A673 (cell line): ENCODE results near the gene WDR3.

Experiments used
- EZH2 ChIP-seq: fragments of 200-600 bp; sonication (generic); IDR thresholded peaks from 2 replicates; pipeline ENCODE4 v1.6.1; 2017; ENCODE audit warnings: borderline replicate concordance, low read depth, mild to moderate bottlenecking, mixed read lengths, antibody characterized with exemption, low read length; ENCODE audit not compliant: poor library complexity, severe bottlenecking
- TF ChIP-seq, protein P1 (sequence below): fragments of 300-800, 200-600 bp; sonication (generic); conservative IDR thresholded peaks from 2 replicates; pipeline ENCODE4 v1.5.1; 2017; ENCODE audit warnings: low read depth, mild to moderate bottlenecking, antibody characterized with exemption, low read length, moderate library complexity, mixed read lengths

DNA sequence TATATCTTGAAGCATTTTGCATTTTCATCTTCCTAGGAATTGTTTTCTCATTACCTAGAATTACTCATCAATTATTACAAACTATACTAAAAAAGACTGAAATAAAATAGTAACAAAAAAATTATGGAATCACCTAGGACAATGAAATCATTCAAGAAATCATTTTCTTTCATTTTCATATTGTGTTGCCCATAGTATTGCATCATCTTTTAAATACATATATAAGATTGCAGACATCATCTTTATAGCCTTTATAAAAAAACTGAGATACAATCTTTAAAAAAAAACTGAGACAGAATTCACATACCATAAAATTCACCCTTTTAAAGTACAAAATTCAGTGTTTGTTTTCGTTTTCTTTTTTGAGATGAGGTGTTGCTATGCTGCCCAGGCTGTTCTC, 29.7 kb upstream of the WDR3 start:
- TF ChIP-seq, protein P1, sequence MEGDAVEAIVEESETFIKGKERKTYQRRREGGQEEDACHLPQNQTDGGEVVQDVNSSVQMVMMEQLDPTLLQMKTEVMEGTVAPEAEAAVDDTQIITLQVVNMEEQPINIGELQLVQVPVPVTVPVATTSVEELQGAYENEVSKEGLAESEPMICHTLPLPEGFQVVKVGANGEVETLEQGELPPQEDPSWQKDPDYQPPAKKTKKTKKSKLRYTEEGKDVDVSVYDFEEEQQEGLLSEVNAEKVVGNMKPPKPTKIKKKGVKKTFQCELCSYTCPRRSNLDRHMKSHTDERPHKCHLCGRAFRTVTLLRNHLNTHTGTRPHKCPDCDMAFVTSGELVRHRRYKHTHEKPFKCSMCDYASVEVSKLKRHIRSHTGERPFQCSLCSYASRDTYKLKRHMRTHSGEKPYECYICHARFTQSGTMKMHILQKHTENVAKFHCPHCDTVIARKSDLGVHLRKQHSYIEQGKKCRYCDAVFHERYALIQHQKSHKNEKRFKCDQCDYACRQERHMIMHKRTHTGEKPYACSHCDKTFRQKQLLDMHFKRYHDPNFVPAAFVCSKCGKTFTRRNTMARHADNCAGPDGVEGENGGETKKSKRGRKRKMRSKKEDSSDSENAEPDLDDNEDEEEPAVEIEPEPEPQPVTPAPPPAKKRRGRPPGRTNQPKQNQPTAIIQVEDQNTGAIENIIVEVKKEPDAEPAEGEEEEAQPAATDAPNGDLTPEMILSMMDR, result no peak
- TF ChIP-seq EZH2, result no peak
